HG03060 (cell line): Measurements from ENCODE around the gene SNRNP200.
A peak's percentile ranks its signal among the peaks of the same experiment; 100 is the strongest.

ENCODE experiments used
- ATAC-seq: cut with Tn5 transposase; IDR thresholded peaks from one replicate; pipeline ENCODE4 v1.9.1; 2021; ENCODE audit warnings: low read depth, moderate number of reproducible peaks; ENCODE audit not compliant: unreplicated experiment

Gene SNRNP200

DNA sequence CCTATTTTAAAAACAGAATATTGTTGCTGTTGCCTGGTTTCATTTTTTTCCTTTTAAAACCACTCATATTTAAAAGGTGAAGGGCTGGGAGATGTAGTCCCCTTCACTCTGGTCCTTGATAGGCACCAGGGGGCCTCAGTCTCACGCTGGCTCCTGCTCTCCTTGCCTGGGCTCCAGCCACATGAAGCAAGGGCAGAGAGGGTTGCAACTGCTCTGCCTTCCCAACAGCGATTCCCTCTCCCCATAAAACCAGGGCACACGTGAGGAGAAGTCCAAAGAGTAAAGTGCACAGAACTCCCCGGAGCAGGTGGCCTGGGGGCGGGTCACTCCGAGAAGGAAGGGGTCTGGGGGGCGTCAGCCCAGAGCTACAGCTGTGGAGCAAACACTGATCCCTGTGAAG is 52.3 kb downstream of the SNRNP200 start:
- ATAC-seq: no peak

DNA sequence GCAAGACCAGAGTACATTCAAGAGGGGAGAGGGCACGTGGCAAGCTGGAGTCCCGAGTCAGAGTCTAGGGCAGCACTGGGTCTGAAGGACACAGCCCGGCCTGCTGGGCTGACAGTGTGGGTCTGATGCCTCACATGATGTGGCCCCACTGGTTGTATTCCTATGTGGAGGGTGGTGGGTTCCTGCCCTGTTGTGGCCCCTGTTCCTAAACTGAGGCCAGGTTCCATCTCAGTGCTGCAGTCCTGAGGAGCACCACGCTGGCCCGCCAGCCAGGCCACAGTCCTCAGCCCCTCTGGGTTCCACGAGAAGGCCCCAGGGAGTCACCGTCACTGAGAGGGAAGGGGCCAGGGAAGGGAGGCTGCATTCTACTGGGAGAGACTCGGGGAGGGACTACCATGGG is 52.8 kb downstream of the SNRNP200 start:
- no peak for ATAC-seq

DNA sequence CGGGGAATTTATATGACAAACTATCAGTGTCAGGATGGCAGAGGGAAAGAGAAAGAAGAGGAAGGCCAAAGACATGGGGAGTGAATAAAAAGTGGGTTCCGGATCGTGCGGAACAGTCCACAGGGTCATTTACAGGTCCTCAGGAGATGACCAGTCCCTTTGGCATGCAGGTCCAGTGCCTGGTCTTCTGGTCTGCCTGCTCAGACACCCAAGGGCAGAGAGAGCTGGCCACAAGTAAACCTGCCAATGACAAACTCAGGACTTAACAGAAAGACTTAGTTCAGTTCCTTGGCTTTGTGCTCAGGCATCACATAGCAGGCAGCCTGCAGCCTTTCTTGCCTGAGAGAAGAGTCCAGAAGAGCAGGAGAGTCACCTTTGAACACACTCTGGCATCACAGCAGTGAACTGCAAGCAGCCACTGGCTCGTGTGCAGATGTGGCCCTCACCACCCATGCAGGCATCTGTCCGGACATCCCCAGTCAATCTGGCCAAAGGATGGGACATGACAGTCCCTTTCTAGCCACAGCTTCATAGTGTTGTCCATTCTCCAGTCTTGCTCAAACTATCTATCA is 53.5 kb downstream of the SNRNP200 start:
- no peak for ATAC-seq

DNA sequence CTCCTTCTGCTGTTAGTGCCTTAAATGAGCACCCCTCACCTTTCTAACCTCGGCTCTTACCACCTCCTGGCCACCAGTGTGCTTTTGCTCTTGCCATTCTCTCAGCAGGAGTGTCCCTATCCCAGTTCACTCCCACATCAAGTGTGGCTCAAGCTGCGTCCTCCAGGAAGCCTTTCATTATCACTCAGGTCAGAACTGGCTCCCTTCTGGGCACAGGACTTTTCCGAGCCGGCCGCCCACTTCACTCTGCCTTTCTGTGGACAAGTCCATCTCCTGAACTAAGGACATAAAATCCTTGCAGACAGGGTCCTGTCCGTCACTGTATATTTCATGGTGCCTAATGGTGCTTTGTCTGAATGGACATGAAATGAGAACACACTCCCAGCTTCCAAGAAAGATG is 55.2 kb downstream of the SNRNP200 start:
- no peak for ATAC-seq

DNA sequence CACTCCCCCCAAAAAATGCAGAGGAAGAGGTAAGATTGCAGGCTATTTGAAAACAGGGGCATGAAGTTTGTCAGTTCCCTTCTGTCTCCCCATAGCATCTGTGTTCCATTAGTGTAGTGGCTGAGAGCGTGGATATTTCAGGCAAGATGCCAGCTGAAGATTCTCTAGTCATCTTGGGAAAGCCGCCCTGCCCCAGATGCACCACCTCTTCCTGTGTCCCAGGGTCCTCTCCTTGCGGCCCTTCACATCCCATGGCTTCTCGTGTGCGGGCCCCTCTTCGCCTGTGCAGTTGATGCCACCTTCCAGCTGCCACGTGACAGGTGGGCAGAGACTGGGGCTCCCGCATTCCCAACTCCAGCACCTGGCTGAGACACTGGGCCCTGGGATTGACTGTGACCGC is 55.7 kb downstream of the SNRNP200 start:
- ATAC-seq: no peak

DNA sequence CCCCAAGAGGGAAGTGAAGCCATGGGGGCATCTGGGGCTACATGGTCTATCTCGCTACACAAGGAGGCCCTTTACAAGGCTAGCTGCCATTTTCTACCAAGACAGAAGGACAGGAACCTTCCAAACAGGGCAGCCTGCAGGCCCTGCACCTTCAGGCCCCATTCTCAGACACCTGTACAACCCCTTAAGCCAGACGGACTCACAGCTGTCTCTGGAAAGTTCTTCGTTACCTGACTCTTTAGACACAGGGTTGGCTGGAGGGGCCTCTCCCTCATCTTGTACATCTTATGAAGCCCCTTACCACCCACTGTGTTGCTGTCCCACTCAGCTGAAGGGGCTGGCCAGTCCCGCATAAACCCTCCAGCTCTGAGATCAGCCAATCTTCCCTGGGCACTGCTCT is 56.7 kb downstream of the SNRNP200 start:
- ATAC-seq: no peak

DNA sequence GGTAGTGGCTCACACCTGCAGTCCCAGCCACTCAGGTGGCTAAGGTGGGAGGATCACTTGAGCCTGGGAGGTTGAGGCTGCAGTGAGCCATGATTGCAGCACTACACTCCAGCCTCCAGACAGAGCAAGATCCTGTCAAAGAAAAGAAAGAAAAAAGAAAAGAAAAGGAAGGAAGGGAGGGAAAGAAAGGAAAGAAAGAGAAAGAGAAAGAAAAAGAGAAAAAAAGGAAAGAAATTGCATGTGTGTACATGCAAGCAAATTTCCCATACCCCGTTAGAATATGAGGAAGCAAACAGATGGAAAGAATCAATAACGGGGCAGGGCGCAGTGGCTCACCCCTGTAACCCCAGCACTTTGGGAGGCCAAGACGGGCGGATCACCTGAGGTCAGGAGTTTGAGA is 57.5 kb downstream of the SNRNP200 start:
- no peak for ATAC-seq

DNA sequence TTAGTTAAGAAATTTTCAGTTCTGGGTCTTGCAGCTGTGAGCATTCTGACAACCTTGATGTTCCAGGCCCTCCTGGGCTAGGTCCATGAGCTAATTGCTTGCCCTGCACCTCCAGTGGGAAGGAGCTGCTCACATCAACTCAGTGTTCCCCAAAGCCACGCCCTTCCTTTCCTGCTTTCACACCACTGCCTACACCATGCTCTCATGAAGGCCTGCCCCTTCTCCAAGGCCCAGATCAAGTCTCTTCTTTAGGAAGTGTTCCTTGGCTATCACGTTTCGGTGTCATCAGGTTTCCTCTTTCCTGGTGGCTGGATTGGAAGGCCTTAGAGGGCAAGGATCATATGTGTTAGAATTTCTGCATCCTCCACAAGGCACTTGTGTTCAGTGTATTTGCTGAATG is 58.3 kb downstream of the SNRNP200 start:
- ATAC-seq: no peak

DNA sequence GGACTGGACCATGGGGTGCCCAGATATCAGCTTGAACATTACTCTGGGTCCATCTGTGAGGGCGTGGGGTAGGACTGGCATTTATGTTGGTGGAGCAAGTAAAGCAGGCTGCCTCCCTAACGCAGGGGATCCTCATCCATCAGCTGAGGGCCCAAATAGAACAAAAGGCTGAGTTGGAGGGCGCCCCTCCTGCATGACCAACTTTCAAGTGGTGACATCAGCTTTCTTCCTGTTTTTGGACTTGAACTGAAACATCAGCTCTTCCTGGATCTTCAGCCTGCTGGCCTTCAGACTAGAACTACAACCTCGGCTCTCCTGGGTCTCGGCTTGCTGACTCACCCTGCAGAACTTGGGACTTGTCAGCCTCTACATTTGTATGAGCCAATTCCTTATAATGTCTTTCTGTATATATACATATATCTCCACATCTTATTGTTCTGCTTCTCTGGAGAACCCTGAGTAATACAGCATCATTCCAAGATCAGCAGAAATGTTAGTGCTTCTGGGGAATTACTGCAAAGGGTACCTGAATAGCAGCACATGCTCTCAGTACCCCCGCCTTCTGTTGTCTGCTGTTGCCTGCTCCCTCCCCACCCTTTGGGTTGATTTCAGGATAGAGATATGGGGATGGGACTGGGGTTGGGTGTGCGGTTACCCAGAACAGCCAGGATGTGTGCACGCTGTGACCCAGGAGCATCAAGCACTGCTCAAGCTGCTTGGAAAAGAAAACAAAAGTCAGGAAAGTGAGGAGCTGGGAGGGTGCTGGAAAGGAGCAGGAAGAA is 59.5 kb downstream of the SNRNP200 start:
- ATAC-seq: no peak

DNA sequence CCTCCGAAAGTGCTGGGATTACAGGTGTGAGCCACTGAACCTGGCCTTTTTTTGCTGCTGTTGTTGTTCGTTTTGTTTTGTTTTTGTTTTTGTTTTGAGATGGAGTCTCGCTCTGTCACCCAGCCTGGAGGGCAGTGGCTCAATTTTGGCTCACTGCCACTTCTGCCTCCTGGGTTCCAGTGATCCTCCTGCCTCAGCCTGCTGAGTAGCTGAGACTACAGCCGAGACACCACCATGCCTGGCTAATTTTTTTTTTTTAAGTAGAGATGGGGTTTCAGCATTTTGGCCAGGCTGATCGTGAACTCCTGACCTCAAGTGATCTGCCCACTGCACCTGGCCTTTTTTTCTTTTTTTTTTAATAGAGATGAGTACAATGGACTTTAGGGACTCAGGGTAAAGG is 61.5 kb downstream of the SNRNP200 start:
- no peak for ATAC-seq

DNA sequence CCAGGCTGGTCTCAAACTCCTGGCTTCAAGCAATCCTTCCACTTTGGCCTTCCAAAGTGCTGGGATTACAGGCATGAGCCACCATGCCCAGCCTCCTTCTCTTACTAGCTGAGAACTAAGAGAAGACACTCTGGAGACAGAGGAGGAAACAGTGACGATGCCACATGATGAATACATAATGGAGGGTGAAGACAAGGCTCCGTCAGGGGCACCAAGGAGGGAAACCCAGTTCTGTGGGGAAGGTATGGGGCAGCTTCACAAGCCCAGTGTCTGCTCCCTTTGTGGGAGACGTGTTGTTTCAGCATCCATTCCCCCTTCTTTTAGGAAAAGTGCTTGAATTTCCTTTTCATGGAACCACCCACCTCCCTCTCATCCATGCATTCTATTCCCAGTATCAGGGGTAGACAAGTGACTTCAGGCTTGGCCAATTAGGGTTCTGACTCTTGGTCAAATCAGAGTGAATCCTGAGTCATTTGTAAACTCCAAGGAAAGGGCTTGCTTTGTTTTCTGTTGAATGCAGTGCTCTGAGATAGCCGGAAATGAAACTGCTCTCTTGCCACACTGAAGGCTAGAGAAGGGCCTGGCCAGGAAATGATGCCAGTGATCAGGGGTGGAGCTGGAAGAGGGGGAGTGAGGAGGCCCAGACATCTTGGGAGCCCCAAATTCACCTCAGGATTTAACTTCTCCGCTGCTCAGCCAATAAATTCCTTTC is 63.3 kb downstream of the SNRNP200 start:
- ATAC-seq: peak; percentile 54

DNA sequence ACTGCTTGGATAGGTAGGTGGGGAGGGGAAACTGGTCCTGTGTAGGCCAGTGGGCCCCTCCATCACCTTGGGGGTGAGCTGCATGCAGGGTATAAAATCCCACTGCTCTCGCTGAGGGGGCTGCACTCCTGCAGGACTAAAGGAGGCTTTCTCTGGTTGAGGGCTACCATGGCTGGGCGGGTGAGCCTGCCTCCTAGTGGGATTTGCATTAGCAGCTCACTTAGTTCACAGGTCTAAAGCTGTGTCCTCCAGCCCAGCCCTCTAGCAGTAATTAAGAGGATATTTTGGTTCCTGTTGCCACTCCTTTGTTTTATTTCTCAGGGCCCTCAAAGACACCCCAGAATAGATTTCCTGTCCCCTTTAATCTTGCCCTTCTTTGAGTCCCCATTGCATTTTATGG is 64.1 kb downstream of the SNRNP200 start:
- ATAC-seq: no peak

DNA sequence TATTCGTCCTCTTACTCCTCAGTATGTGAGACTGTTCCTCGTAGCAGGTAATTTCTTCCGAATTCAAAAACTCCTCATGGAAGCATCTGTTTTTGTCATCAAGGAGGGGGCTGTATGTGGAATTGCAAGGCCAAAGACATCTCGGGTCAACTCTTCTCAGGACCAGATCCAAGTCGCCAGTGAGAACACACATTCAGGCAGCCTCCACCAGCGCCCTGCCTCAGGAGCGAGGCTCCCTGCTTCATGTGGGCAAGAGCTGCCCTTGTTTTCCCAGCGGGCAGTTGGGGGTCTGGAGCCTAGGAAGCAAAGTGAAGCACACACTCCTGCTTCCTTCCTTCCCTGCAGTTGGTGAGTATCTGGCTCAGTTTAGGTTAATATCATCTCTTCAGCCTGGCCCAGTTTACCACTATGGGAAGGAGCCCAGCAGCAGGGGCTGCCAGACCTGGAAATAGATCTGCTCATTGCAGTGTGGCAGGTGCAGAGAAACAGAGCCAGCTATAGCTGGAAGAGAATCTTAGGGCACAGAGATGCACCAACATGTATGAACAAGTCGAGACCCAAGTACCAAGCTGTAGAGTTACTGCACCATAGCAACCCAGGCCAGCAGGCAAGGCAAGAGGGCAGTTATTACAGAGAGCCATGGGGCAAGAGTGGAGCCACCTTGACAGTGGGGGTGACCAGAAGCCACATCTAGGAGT is 64.9 kb downstream of the SNRNP200 start:
- ATAC-seq: no peak

DNA sequence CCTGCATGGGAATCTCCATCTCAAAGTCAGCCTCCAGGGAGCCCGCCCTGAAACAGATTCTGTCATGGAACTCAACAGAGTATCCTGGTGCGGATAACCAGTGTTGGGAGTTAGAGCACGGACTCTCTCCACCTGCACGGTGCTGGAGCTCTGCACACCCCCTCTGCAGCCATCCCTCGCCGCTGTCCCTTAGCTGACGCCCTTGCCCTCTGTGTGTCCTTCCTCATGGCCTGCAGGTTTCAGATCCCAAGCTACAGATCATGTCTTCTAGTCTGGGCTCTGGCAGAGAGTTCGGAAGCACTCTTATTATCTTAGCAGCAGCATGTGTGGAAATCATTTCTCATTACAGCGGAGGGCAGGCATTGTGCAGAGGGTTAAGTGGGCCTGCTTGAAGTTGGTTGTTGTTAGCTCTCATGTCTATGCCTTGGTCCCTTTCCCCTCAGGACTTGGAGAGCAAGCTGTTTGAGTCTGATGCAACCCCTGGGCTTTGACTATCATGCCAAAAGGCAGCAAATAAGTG is 65.5 kb downstream of the SNRNP200 start:
- no peak for ATAC-seq

DNA sequence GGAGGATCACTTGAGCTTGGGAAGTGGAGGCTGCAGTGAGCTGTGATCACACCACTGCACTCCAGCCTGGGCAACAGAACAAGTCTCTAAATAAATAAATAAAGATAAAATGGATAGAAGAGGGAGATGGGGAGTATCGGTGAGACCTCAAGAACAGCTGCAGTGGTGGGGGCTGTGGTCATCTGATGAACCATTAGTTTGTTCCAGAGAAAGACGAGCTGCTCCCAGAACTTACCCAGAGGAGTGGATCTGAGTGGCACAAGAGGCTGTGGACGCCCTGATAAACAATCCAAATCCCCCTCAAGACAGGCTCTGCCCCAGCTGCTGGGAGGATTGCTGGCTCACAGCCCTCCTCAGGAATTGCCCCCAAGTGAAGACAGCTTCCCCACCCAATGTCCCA is 66.3 kb downstream of the SNRNP200 start:
- no peak for ATAC-seq

DNA sequence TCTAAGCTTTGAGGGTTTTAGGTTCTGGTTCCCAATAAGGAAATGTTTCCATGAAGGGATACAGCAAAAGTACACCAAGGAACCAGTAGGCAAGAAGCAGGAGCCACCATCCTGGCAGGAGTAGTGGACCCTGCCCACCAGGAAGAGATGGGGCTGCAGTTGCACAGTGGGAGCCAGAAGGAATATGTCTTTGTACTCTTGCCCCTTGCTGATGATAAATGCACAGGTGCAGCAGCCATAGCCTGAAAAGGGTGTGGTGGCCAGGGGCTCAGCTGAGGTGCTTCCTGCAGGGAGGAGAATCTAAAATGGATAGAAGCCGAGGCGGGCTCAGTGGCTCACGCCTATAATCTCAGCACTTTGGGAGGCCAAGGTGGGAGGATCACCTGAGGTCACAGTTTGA is 67.1 kb downstream of the SNRNP200 start:
- ATAC-seq: no peak

DNA sequence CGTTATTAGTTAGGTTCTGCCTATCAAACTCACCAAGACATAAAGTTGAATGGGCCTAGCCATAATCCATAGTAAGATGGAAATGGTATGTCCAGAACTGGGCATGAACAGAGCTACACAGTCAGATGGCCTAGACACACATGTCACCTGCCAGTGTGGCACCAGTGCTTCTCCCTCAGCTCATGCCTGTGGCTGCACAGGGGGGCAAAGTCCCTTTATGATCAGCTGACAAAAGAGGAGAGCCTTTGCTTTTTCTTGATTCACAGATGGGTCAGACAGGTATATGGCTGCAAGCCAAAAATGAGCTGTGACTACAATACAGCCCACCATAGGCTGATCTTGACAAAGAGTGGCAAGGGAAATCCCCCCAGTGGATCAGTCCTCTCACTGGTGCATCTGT is 68.5 kb downstream of the SNRNP200 start:
- no peak for ATAC-seq

DNA sequence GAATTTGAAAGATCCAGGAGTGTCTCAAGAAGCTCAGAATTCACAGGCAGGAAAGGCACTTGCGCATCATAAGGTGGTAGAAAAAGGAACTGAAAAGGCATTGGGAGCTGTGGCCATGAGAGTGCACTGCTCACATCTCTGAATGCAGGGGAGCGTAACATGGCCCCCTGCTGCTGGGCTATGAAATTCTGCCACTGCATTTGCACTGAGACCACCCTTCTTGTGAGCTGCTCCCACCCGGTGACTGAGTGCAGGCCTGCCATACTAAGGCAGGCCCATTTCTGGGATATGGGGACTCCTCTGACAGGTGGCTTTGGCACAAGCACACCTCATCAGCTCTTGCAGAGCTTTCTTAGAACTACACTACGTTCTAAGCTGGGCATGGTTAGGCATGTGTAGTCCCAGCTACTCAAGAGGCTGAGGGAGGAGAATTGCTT is 71.4 kb downstream of the SNRNP200 start:
- ATAC-seq: no peak

DNA sequence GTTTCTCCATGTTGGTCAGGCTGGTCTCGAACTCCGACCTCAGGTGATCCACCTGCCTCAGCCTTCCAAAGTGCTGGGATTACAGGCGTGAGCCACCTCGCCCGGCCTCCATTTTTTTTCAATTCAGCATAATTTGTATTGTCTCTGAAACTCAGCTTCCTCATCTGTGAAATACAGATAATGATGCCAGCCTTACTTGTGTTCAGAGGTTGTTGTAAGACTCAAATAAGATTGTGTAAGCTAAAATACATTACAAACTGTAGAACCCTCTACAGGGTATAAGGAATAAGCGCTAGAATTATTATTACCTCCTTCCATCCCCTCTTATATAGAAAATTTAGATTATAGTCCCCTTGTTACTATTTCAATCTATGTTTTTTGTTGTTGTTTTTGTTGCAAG is 71.9 kb downstream of the SNRNP200 start:
- no peak for ATAC-seq

DNA sequence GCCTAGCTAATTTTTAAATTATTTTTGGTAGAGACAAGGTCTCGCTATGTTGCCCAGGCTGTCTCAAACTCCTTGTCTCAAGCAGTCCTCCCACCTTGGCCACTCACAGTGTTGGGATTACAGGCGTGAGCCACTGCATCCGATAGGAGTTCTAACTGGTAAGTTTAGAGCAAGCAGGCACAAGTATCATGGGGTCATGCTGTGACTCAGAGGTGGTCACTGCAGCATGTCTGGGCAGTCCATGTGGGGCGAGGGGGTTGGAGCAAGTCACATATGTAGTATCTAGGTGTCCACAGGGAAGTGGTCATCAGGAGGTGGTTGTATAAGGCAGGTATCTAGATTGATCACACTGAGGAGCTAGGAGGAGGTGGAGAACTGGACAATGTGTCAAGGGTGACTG is 74.0 kb downstream of the SNRNP200 start:
- ATAC-seq: no peak

DNA sequence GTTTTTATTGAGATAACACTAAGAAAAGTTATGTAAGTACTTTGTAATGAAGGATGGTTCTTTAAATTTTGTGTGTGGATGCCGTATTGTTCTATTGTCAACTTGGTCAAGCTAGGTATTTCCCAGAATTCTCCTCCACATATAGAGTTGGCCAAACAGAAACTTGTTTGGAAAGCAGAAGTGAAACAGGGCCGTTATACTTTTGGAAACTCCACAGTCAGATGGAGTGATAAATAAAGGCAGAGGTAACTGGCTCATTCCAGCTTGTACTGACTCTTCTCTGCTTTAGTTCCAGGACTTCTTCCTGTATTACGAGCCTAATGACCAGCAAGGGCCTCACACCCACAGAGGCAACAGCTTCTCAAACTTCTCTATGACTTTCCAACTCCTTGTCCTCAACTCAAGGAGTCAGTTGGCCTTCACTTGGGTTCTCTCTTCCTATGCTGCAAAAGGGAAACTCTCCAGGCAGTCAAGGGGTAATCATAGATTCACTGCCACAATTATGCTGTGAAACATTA is 80.3 kb downstream of the SNRNP200 start:
- peak; percentile 84 for ATAC-seq
